NCI-H82 (cell line): ENCODE data around the gene SAFB2.
A peak's percentile ranks its signal among the peaks of the same experiment; 100 is the strongest.

ENCODE experiments used
- DNase-seq: peaks from one replicate; lab custom pipeline; 2025; lab: John Stamatoyannopoulos, UW

The SAFB2 gene

GRCh38 chr19:5579697-5580096 is 42.9 kb downstream of the SAFB2 start:
- DNase-seq, result no peak

DNA sequence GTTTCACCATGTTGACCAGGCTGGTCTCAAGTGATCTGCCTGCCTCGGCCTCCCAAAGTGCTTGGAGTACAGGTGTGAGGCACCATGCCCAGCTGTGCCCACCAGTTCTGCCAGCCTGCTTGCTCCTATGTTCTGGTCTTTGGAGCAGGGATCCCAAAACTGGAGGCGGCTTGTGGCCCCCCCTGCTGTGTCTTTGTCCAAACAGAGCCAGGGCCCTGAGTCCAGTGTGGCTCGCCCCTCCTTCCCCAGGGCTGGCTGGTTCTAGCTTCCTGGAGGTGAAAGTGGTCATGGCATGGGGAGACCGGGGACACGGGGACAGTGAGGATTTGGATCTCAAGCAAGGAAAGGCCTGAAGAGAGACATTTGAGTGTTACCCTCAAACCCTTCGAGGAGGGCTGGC is 43.3 kb downstream of the SAFB2 start:
- DNase-seq, result no peak

- DNase-seq, result peak; percentile 75
Measured at GRCh38 chr19:5578097-5578846, 44.3 kb downstream of the SAFB2 start.

DNA sequence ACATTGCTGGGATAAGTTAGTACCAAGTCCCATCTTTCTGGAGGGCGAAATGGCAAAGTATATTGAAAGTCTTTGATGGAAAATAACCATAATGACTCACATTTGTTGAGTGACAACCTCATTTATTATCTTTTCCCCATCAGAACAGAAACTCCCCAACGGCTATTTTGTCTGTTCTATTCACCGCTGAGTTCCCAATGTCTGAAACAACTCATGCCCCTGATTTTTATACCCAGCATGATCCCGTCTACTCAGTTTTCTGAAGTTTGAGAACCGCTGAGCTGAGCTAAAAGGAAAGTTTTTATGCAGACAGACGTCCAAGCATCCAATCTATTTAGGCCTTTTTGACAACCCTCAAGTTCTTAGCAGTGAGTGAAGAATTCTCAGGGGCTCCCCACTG is 47.0 kb downstream of the SAFB2 start:
- DNase-seq, result no peak

DNA sequence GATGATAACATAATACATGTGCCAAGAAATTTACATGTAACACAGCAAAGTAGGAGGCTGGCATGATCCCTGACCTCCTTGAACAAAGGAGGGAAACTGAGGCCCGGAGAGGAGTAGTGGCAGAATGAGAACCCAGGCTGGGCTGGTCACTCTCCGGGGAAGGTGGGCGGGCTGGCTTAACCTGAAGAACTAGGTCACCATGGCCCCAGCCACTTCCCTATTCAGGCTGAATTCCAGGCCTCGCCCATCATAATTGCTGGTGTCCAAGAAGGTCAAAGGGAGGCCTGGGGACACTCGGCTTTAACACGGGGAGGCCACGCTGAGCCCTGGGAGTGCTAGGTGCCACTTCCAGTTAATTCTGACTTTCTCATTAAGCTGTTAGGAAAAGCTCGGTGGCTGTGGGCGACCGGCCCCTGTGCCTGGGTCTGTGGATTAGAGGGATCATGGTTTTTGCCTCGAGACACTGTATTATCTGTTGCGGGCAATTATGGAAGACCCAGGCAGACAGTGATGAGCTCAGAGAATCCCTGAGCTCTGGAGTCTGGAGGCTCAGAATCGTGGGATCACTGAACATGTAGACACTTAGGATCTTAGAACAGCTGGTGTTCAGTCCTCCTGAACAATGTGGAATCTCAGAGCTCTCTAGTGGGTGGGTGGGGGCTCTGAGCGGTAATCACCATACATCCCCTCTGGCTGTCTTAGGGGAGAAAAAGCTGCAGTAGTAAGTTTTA is 49.9 kb downstream of the SAFB2 start:
- DNase-seq, result peak; percentile 69

GRCh38 chr19:5571777-5572176 is 50.8 kb downstream of the SAFB2 start:
- DNase-seq, result no peak

- no peak for DNase-seq
Measured at GRCh38 chr19:5567970-5568407, 54.6 kb downstream of the SAFB2 start.

- DNase-seq, result peak; percentile 19
Measured at GRCh38 chr19:5567360-5567969, 55.1 kb downstream of the SAFB2 start, which contains the start of gene TINCR. Gene TINCR, minus strand, starts transcription at chr19:5567953.

DNA sequence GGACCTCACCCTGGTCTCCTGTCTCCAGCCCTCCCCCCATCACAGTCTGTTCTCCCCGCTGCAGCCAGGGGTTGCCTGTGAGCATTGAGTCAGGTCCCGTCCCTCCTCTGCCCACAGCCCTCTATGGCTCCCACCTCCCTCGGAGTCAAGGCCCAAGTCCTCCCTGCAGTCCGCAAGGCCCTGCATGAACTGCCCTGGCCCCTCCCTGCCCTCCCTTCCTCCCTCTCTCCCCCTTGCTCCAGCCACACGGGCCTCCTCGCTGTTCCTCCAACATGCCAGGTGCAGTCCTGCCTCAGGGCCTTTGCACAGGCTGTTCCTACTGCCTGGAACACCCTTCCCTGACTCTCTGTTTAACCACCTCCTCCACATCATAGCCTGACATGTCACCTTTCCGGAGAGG is 57.6 kb downstream of the SAFB2 start:
- no peak for DNase-seq

DNA sequence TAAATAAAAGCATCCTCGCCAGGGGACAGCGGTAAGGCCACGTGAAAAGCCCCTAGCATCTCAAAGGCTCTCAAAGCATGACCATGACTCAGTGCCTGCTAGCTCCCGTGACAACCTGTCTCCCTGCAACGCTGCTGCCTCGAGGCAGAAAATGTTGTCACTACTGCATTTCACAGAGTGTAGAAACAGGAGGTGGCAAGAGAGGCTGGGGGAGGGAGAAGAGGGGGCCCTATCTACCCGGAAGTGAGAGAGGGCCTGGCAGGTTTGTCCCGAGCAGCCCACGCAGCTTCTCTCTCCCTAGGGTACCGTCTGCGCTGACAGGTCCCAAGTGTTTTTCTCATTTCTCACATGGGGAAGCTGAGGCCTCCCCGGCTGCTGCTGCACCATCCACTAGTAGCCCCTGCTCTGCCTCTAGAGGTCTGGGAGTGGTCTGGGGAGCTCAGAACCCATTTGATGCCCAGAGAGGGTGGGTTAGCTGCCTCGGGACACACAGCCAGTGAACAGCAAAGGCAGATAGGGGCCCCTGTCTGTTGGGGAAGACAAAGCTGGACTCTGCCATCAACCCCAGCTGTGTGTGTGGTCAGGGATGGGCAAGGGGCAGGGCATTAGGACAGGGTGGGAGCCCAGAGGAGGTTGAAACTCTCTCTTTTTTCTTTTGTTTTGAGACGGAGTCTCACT is 58.5 kb downstream of the SAFB2 start:
- no peak for DNase-seq

GRCh38 chr19:5563008-5563431 is 59.6 kb downstream of the SAFB2 start:
- peak; percentile 38 for DNase-seq

GRCh38 chr19:5562280-5562679 is 60.3 kb downstream of the SAFB2 start:
- no peak for DNase-seq

- peak; percentile 26 for DNase-seq
Measured at GRCh38 chr19:5561559-5561958, 61.0 kb downstream of the SAFB2 start.

DNA sequence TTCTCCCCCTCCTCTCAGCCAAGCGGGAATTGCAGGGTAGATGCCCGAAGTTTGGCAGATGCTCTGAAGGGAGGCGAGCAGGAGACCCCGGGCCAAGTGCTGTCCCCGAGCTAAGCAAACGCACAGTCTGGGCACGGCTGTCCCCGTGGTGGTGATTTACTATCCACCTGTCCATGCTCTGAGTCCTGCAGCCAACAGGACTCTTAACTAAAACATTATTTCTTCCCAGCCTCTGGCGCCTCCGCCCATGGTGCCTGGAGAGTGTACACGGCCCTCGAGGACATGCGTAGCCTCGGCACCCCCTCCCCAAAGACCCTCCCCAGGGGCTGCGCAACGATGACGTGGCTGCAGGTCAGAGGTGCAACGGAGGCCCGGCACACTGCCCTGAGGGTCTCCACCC is 62.4 kb downstream of the SAFB2 start:
- no peak for DNase-seq

DNA sequence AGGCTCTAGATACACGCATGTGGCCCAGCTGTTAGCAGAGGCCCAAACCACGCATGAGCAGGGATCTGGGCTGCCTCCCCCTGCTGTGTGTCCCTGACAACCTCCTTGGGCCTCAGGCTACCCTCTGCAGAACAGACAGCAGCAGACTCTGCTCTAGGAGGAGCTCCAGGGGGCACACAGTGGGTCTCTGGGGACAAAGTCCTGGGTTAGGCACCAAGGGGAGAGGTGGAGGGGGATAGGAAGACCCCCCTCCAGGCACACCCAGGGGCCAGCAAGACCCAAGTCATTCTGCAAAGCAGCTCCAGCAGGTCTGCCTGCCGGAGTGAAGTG is 62.8 kb downstream of the SAFB2 start:
- DNase-seq, result no peak

- no peak for DNase-seq
Measured at GRCh38 chr19:5558101-5558621, 64.4 kb downstream of the SAFB2 start.

GRCh38 chr19:5557691-5558090 is 64.9 kb downstream of the SAFB2 start:
- DNase-seq, result no peak

GRCh38 chr19:5554828-5555227 is 67.7 kb downstream of the SAFB2 start:
- no peak for DNase-seq

DNA sequence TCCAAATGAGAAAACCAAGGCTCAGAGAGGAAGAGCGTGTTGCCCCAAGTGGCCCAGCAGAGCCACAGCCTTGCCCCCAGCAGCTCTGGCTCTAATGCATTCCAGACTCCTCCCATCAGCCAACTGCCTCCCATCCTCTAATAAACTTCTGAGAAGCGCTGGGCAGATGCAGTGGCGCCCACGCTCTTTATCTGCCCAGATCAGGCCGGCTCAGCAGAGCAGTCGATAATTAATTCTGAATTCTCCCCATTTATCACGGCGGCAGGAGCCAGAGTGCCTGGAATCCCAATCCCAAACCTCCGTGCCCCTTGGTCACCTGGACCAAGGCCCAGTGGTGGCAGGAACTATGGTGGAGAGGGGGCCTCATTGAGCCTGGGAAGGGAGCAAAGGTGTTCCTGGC is 68.7 kb downstream of the SAFB2 start:
- peak; percentile 32 for DNase-seq

DNA sequence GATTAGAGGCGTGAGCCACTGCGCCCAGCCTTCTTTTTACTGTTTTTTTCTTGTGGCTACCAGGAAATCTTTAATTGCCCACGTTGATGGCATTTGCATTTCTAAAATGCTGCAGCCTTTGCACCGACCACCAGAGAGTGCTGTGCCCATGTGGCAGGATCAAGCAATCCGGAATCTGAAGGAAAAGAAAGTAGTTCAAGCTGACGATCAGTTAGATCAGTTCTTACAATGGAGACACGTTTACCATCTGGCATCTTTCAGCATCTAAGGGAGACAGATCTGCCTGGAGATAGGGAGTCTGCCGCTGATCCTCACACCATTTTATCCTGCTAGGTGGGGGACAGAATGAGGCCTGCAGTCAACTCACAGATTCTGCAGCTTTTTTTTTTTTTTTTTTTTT is 74.7 kb downstream of the SAFB2 start:
- peak; percentile 75 for DNase-seq

GRCh38 chr19:5545984-5546383 is 76.6 kb downstream of the SAFB2 start:
- DNase-seq, result no peak

DNA sequence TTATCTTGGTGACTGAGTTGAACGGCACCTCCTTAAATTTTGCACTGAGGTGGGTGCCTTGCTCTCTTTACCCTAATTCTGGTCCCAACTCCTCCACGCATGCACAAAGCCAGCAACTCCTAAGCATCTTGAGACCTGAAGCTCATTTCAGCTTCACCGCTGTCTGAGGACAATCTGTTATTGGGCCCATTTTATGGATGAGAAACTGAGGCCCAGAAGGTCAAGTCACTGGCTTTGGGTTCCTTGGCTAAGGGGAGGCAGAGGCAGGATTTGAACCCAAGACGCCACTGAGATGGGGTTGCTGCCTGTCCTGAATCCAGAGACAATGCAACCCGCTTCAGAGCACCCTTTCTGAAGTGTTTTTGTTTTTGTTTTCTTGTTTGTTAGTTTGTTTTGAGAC is 77.5 kb downstream of the SAFB2 start:
- DNase-seq, result no peak
